ENCODE data around the gene COX7A1. TPM values are rescaled to one million over a fixed set of nuclear protein-coding genes. Genes with fewer than 3 reads are reported as not detected.

The COX7A1 gene
- total and polyA plus RNA-seq, 7 experiments from 2014 or later = not detected

DNA sequence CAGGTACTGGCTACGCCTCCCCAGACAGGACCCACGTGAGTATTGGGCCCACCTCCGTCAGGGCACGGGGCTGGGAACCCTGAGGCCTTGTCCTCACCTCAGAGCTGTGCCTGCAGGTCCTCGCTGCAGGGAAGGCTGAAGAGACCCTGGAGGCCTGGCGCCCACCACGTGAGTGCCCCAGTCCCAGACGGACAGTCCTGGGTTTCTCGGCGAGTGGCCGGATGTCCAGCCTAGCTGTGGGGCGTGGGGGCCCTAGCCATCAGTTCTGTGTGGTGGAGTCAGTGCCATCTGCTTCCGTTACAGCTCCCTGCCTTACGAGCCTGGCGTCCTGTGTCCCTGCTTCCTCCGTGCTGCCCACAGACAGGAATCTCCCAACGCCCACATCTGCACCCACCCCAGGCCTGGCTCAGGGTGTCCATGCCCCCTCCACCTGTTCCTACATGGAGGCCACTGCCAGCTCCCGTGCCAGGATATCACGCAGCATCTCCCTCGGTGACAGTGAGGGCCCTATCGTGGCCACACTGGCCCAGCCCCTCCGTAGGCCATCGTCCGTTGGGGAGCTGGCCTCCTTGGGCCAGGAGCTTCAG, 49.1 kb downstream of the COX7A1 start:
- H3K27ac Mint-ChIP-seq = no peak overlapping the region
- CTCF ChIA-PET = no interaction called here

DNA sequence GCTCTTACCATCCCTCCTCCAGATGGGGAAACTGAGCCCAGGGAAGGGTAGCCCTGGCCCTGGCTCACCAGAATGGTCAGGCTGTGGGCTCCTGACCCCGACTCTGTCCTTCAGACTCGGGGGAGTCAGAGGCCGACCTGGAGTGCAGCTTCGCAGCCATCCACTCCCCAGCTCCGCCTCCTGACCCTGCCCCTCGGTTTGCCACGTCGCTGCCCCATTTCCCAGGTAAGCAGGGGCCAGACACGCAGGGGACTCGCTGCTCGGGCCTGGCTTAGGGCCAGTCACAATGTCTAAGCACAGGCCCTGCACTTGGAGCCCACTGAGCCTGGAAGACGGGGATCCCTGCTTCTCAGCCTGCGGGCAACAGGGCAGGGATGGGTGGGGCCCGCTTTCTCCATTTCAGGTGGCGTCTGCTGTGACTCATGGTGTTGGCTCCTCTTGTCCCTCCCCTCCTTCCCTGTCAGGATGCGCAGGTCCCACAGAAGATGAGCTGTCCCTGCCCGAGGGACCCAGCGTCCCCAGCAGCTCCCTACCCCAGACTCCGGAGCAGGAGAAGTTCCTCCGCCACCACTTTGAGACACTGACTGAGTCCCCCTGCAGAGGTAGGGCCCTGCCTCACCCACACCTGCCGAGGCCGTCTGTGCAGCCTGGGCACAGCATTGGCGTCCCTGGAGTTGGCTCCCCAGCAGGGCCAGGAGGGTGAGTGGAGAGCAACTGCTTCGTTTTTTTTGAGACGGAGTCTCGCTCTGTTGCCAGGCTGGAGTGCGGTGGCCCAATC, 50.5 kb downstream of the COX7A1 start:
- CTCF ChIA-PET = no interaction called here
- Histone ChIP-seq H3K9me3 (ENCODE audit: control insufficient read depth in 2 of 3, low read length in 3 of 3) (no peaks in the 10 kb centered on the region), H3K36me3 (ENCODE audit: control insufficient read depth in 2 of 3, insufficient read depth in 3 of 3, low read length in 3 of 3) (peaks cover 0 to 2% (median under 1%) of the 10 kb centered on the region in 3 experiments), H3K27me3 (ENCODE audit: control insufficient read depth in 2 of 2, insufficient read depth in 2 of 2, low read length in 2 of 2) (no peaks in the 10 kb centered on the region), H3K4me1 (ENCODE audit: control insufficient read depth in 2 of 2, insufficient read depth in 2 of 2, low read length in 2 of 2) (no peaks in the 10 kb centered on the region), H3K27ac (ENCODE audit: low read depth, low read length) (no peak overlapping the region), H3K4me3 (ENCODE audit: low read length) (no peak overlapping the region)
- H3K36me3 Mint-ChIP-seq = peaks cover 0 to 7% (median 0%) of the 10 kb centered on the region in 5 donors
- no peaks in the 10 kb centered on the region for H3K4me1 Mint-ChIP-seq
- DNase-seq = no peak
- ATAC-seq = no peak
- H3K27ac Mint-ChIP-seq = no peak overlapping the region
- H3K27me3 Mint-ChIP-seq = no peaks in the 10 kb centered on the region
- no peak overlapping the region for H3K4me3 Mint-ChIP-seq
- H3K9me3 Mint-ChIP-seq = no peaks in the 10 kb centered on the region
- intact Hi-C loops (cut with micrococcal nuclease) = no loop called here
- POLR2A ChIA-PET = no interaction called here

More for the DNA sequence above, 49.1 kb downstream of the COX7A1 start:
- H3K36me3 ChIP-seq (ENCODE audit: control insufficient read depth in 2 of 3, insufficient read depth in 3 of 3, low read length in 3 of 3) = peaks cover 0 to 8% (median 2%) of the 10 kb centered on the region in 3 experiments
- DNase-seq (no peak), ATAC-seq (no peak)
- Mint-ChIP-seq H3K27me3 (no peaks in the 10 kb centered on the region), H3K9me3 (no peaks in the 10 kb centered on the region), H3K36me3 (peaks cover 0 to 7% (median 0%) of the 10 kb centered on the region in 5 donors), H3K4me1 (no peaks in the 10 kb centered on the region), H3K4me3 (no peak overlapping the region)
- no peaks in the 10 kb centered on the region for H3K9me3 ChIP-seq (ENCODE audit: control insufficient read depth in 2 of 3, low read length in 3 of 3)
- H3K4me3 ChIP-seq (ENCODE audit: low read length) = no peak overlapping the region
- H3K27me3 ChIP-seq (ENCODE audit: control insufficient read depth in 2 of 2, insufficient read depth in 2 of 2, low read length in 2 of 2) = no peaks in the 10 kb centered on the region
- H3K27ac ChIP-seq (ENCODE audit: low read depth, low read length) = no peak overlapping the region
- H3K4me1 ChIP-seq (ENCODE audit: control insufficient read depth in 2 of 2, insufficient read depth in 2 of 2, low read length in 2 of 2) = no peaks in the 10 kb centered on the region
- POLR2A ChIA-PET = interaction anchor here (0.6 kb wide), 1 partner anchor 14 kb away, joined by 3 read pairs; no protein-coding TSS in a partner anchor
- intact Hi-C loops (cut with micrococcal nuclease) = no loop called here

Other genes with a start within 250 kb of the COX7A1 start
- gene HCST, start 249.9 kb downstream of the COX7A1 start, total RNA-seq = 100 to 1,000 TPM in 3 of 5 experiments, 10 to 100 TPM in 2; 57.4 to 117 (median 113) TPM
- gene HCST, start 249.9 kb downstream of the COX7A1 start, polyA plus RNA-seq = 100 to 1,000 TPM; 879 to 895 TPM
- 100 to 1,000 TPM in 1 of 5 experiments, 10 to 100 TPM in 3, not detected in 1; 15.1 to 428 (median 35.6) TPM for gene TYROBP, start 244.2 kb downstream of the COX7A1 start, total RNA-seq
- gene TYROBP, start 244.2 kb downstream of the COX7A1 start, polyA plus RNA-seq = 1 to 10 TPM; 2.3 to 3.7 TPM
- 10 to 100 TPM in 3 of 5 experiments, 1 to 10 TPM in 2; 5.7 to 14.9 (median 11.6) TPM for gene LRFN3, start 216.1 kb downstream of the COX7A1 start, total RNA-seq
- gene LRFN3, start 216.1 kb downstream of the COX7A1 start, polyA plus RNA-seq = 1 to 10 TPM; 1.2 to 2.4 TPM
- gene SDHAF1, start 157.3 kb downstream of the COX7A1 start, total RNA-seq = 10 to 100 TPM in 3 of 5 experiments, 1 to 10 TPM in 2; 7.8 to 26.1 (median 17.8) TPM
- gene SDHAF1, start 157.3 kb downstream of the COX7A1 start, polyA plus RNA-seq = 10 to 100 TPM; 29.9 to 58.1 TPM
- 1 to 10 TPM; 1.7 to 5.4 (median 3.8) TPM for gene SYNE4, start 143.6 kb downstream of the COX7A1 start, total RNA-seq
- under 1 TPM in 1 of 2 donors, not detected in 1; 0.14 TPM for gene SYNE4, start 143.6 kb downstream of the COX7A1 start, polyA plus RNA-seq
- 10 to 100 TPM; 32.6 to 60.6 (median 49.3) TPM for gene ALKBH6, start 138.2 kb downstream of the COX7A1 start, total RNA-seq
- 10 to 100 TPM; 19.1 to 34.1 TPM for gene ALKBH6, start 138.2 kb downstream of the COX7A1 start, polyA plus RNA-seq
- gene CLIP3, start 119.6 kb downstream of the COX7A1 start, total RNA-seq = 1 to 10 TPM; 1.1 to 4.0 (median 3.0) TPM
- 1 to 10 TPM; 3.1 to 5.2 TPM for gene CLIP3, start 119.6 kb downstream of the COX7A1 start, polyA plus RNA-seq
- gene THAP8, start 98.2 kb downstream of the COX7A1 start, total RNA-seq = 1 to 10 TPM; 2.2 to 6.6 (median 6.1) TPM
- gene THAP8, start 98.2 kb downstream of the COX7A1 start, polyA plus RNA-seq = 1 to 10 TPM; 4.5 to 5.4 TPM
- gene WDR62, start 97.5 kb downstream of the COX7A1 start, total RNA-seq = 10 to 100 TPM in 1 of 5 experiments, 1 to 10 TPM in 4; 1.5 to 22.4 (median 2.9) TPM
- under 1 TPM; 0.07 to 0.33 TPM for gene WDR62, start 97.5 kb downstream of the COX7A1 start, polyA plus RNA-seq
- gene OVOL3, start 41.3 kb downstream of the COX7A1 start, total RNA-seq = not detected
- gene OVOL3, start 41.3 kb downstream of the COX7A1 start, polyA plus RNA-seq = not detected
- gene POLR2I, start 37.6 kb downstream of the COX7A1 start, total RNA-seq = 10 to 100 TPM; 20.9 to 56.7 (median 44.7) TPM
- 100 to 1,000 TPM; 153 to 166 TPM for gene POLR2I, start 37.6 kb downstream of the COX7A1 start, polyA plus RNA-seq
- 100 to 1,000 TPM in 4 of 5 experiments, 10 to 100 TPM in 1; 72.8 to 174 (median 119) TPM for gene TBCB, start 37.0 kb downstream of the COX7A1 start, total RNA-seq
- 100 to 1,000 TPM; 153 to 173 TPM for gene TBCB, start 37.0 kb downstream of the COX7A1 start, polyA plus RNA-seq
- 100 to 1,000 TPM; 197 to 473 (median 207) TPM for gene CAPNS1, start 12.4 kb downstream of the COX7A1 start, total RNA-seq
- gene CAPNS1, start 12.4 kb downstream of the COX7A1 start, polyA plus RNA-seq = 10 to 100 TPM; 65.0 to 72.6 TPM
- gene ZNF565, start 62.2 kb upstream of the COX7A1 start, total RNA-seq = 10 to 100 TPM in 2 of 5 experiments, 1 to 10 TPM in 3; 2.7 to 11.6 (median 7.8) TPM
- 1 to 10 TPM; 3.6 to 9.4 TPM for gene ZNF565, start 62.2 kb upstream of the COX7A1 start, polyA plus RNA-seq
- gene ZNF146, start 62.7 kb upstream of the COX7A1 start, total RNA-seq = 10 to 100 TPM; 27.7 to 77.4 (median 57.7) TPM
- 100 to 1,000 TPM in 1 of 2 donors, 10 to 100 TPM in 1; 67.6 to 111 TPM for gene ZNF146, start 62.7 kb upstream of the COX7A1 start, polyA plus RNA-seq
- 10 to 100 TPM in 2 of 5 experiments, 1 to 10 TPM in 3; 5.3 to 24.0 (median 9.2) TPM for gene ZFP14, start 226.8 kb upstream of the COX7A1 start, total RNA-seq
- gene ZFP14, start 226.8 kb upstream of the COX7A1 start, polyA plus RNA-seq = 1 to 10 TPM; 4.7 to 6.5 TPM

All from naive thymus-derived CD4-positive, alpha-beta T cell (primary cell).